ENCODE measurements around the gene PTPRJ.
A peak's percentile ranks its signal among the peaks of the same experiment; 100 is the strongest.
"Not testable (repeated sequence)": the region's sequence is repeated elsewhere in the genome, so short reads cannot be mapped to it uniquely, and the experiment has no call there.

Gene PTPRJ

DNA sequence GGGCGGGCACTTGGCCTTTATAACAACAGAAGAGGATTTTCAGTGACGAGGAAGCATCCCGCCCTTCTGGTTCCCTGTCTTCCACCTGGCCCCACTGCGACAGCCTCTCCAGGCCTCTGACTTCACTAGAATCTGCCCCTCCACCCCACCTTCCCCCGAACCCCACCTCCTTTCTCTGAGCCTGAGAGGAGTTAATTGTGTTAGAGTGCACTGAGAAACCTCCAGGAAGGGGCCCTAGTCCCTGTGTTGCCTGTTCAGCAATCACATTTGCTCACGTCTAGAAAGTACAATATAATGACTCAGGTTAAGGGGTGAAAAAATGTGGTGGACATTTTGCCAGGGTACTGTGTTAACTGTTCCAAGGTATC, 38.8 kb downstream of the PTPRJ start:
- no peak for DNase-seq

GRCh38 chr11:48019595-48019994, 39.2 kb downstream of the PTPRJ start:
- DNase-seq, result no peak

- no peak for DNase-seq
Observed at GRCh38 chr11:48020092-48020755, 39.9 kb downstream of the PTPRJ start.

DNA sequence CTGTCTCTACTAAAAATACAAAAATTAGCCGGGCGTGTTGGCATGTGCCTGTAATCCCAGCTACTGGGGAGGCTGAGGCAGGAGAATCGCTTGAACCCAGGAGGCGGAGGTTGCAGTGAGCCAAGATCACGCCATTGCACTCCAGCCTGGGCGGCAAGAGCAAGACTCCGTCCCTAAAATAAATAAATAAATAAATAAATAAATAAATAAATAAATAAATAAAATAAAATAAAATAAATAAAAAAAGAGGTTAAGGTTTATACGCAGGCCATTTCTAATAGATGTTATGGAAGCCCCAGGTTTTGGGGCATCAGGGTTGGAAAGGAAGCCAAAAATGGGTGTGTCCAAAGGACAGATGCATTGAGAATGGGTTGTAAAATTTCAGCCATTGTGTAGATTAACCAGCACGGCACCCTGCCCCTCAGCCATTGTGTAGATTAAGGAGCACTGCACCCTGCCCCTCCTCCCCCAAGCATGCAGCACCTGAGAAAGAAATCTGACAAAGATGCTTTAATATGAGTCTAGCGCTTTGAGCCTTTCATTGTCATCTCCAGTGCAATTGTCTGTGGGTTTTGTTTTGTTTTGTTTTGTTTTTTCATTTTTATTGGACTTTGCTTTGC, 41.0 kb downstream of the PTPRJ start:
- not testable (repeated sequence) for DNase-seq

GRCh38 chr11:48022445-48022844, 42.1 kb downstream of the PTPRJ start:
- no peak for DNase-seq

DNA sequence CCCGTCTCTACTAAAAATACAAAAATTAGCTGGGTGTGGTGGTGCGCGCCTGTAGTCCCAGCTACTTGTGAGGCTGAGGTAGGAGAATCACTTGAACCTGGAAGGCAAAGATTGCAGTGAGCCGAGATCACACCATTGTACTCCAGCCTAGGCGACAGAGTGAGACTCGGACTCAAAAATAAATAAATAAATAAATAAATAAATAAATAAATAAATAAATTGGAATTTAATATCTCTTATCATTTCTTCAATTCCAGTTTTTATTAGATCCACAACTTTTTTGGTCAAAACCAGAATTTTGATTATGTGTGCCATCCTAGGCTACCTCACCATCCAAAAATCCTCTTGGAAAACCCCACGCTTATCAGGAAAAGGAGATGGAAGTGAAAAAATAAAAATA, 43.2 kb downstream of the PTPRJ start:
- DNase-seq, result not testable (repeated sequence)

DNA sequence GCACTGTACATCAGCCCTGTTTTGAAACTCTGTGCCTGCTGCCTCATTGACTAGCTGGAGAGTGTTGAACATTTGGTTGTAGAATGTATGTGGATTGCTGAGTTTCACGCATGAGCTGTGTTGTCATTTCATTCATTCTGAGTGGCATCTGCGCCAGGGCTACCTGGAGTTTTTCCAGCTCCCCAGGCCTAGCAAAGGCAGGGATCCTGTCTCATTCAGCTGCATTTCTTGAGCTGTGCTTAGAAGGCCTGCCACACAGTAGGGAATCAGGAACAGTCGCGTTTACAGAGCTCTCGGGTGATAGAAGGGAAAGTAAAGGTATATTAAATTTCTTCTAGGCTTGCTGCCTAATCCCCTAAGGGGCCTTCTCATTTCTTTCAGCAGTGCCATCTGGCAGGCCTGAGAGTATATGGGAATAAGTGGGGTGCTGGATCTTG, 44.3 kb downstream of the PTPRJ start:
- DNase-seq, result peak; percentile 53 to 70

DNA sequence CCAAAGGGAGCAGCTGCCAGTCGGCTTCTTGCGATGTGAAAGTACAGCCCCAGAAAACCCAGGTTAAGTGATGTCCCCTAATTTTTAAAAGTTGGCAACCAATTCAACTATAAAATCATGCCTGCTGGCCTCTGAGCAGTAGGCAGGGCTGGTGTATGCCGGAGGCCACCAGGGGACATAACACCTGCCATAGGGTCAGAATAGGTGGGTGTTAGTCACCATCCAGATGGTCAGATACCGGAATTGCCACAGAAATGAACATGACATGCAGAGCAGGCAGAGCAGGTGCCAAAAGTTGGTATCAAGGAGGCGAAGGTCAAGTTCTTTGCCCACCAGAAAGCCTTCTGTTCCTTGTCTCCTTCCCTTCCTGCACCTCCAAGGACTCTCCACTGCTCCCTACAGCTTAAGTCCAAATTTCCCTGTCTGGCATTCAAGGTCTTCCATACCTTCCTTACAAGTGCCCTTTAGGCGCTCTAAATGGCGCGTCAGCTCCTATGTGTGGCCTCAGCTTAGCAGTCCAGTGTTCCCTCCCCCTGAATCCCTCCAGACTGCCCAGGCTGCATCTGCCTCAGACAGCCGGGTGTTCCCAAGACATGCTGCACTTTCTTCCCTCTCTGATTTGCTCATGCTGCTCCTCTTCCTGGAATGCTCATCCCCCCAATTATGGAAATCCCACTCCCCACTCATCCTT, 45.1 kb downstream of the PTPRJ start:
- DNase-seq, result no peak

DNA sequence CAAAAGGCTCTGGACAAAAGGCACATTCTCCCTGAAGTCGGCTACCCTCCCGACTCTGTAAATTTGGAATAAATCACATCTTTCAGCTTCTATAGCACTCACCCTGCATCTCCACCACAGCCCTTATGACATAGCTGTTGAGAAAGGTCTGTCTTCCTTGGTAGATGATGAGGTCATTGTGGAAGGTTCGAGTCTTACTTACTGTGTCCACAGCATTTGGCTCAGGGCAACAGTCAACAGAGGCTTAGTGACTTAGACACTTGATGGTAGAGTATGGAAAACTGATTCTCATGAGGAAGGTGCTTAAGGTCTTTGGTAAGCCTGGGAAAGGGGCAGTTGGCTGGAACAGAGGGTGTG, 45.6 kb downstream of the PTPRJ start:
- DNase-seq, result no peak

GRCh38 chr11:48028914-48029680, 48.7 kb downstream of the PTPRJ start:
- no peak for DNase-seq

DNA sequence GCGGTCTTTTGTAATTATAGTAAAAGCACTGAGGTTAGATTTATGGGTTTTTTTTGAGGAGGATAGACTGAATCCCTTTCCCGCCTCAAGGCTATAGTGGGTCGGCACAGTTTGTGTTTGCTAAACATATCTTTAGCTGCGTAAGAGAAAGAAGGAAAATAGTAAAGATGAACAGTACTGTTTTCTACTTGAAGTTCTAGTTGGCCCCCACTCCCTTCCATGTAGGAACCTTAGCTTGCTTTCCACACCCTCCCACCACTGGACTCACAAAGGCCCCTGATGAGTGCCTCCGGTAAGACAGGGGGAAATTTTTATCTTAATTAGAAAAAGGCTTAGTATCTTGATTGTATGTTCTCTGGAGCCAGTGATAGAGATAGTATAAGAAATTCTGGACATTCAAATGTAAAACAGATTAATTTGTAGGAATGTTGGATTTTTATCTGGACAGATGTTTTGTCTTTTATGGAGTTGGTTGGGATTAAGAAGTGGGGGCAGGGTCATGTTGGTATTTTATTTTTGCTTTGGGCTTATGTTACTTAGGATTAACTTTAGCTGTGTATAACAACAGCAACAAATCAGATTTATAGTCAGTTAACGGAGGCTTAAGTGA, 49.4 kb downstream of the PTPRJ start:
- no peak for DNase-seq

DNA sequence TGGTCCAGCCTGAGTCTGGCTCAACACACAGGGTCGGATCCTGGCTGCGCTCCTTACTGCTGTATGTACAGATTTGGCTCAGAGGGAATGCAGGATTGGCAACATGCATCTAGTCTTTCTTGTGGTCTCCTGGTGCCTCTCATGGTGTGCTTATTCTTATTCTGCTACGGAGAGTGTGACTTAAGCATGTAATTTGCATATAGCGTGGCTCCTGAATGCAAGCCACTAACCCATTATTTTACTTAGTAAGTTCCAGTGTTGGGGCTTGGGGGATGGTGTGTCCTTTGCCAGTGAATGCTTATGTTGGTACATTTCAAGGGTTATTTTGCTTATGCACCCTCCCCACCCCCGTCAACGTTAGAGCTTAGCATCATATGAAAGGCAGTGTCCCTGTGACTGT, 51.2 kb downstream of the PTPRJ start:
- DNase-seq, result no peak

DNA sequence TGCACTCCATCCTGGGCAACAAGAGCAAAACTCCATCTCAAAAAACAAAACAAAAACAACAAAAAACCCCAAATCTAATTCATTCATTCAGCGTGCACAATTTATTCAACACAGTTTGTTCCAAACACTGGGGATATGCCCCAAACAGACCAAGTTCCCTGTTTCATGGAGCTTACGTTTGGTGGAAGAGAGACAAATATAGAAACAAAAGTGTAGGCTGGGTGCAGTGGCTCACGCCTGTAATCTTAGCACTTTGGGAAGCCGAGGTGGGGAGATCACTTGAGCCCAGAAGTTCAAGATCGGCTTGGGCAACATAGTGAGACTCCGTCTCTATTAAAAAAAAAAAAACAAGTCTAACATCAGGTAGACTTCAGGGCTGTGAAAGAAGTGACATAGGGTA, 52.4 kb downstream of the PTPRJ start:
- DNase-seq, result no peak

- DNase-seq, result no peak
Observed at GRCh38 chr11:48033918-48034341, 53.6 kb downstream of the PTPRJ start.

DNA sequence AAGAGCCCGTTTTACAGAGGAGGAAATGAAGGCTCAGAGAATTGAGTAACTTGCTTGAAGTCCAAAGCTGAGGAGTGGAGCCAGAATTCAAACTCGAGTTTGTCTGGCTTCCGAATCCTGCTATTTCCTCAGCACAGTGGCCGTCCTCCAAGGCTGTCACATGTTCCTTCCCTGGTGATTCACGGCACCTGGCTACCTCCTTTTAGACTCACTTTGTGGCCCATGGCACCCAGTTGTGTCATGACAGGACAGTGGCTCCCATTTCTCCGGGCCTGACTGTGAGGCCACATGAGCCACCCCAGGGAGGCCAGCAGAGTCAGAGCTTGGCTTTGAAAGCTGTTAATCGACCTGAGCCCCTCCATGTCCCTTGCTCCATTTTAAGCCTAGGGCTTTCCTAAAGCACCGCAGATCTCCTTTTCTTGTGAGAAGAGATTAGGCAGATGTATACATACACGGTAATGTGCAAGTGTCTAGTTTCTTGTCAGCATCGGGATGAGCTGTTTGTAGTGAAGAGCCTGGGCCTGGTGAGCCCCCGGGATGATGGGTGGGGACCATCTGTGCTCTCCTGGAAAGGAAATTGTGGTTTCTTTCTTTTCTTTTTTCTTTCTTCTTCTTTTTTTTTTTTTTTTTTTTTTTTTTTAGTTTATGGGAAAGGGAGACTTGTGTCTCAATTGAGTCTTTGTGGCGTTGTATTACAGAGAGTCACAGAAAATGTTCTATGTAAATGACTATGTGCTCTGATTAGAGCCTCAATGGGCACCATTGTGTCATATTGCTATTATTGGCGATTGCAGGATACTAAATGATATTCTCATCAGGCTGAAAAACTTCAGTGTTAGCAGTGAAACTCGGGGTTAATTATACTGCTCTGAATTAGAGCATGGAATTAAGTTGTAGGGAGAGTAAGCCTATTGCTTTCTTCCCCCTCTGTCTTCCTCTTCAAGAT, 54.8 kb downstream of the PTPRJ start:
- no peak for DNase-seq

DNA sequence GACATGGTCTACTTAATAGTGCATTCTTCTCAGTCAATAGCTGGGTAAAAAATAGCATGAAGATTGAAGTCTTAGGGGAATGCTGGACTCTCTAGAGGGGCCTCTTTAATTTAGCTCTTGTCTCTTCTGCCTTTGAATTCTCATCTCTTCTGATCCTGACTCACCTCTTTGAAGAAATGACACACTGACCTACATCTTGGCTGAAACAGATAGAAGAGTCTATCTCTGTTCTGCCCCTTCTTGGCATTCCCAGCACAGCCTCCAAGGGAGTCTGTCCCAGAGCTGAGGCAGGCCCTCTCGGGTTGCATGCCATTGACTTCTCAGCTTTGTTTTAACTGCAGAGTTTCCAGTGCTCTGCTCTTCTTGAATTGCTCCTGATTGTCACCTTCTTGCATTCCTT, 55.7 kb downstream of the PTPRJ start:
- no peak for DNase-seq

DNA sequence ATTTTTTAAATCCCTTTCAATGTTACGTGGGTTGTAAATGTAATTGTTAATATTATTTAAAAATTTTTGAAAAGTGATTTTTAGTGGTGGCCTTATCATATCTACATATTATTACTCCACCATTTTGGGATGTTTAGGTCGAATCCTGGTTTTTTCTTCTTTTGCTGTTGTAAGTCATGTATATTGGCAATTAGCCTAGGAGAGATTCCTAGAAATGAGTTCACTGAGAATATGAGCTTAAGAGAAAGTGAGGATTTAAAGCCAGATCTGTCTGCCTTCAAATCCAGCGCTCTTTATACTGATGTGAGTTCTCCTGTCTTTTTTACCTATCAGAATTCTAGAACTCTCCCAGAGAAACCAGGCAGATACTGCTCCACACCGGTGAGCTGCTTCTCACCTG, 56.1 kb downstream of the PTPRJ start:
- DNase-seq, result no peak

GRCh38 chr11:48037709-48038468, 57.5 kb downstream of the PTPRJ start:
- DNase-seq, result no peak

DNA sequence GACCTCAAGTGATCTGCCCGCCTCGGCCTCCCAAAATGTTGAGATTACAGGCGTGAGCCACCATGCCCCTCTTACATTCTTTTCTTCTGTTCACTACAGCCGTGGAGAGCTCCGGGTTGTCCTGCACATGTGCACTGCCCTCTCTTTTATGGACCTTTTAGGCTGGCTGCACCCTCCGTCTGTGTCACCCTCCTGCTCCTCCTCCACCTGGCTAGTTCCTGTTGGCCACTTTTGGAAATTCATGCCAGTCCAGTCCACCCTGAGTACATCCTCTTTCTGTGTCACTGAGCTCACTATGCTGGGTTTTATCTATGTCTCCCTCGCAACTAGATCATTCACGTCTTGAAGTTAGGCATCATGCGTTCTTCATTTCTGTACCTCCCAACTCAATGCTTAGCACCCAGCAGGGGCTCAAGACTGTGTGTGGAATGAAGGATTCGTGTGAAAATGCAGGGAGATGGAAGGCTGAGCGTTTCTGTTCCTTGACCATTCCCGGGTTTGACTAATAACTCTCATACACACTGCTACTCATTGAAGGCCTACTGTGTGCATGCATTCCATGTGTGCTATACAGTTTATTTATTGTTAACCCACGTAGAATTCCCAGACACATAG, 60.6 kb downstream of the PTPRJ start:
- DNase-seq, result no peak

DNA sequence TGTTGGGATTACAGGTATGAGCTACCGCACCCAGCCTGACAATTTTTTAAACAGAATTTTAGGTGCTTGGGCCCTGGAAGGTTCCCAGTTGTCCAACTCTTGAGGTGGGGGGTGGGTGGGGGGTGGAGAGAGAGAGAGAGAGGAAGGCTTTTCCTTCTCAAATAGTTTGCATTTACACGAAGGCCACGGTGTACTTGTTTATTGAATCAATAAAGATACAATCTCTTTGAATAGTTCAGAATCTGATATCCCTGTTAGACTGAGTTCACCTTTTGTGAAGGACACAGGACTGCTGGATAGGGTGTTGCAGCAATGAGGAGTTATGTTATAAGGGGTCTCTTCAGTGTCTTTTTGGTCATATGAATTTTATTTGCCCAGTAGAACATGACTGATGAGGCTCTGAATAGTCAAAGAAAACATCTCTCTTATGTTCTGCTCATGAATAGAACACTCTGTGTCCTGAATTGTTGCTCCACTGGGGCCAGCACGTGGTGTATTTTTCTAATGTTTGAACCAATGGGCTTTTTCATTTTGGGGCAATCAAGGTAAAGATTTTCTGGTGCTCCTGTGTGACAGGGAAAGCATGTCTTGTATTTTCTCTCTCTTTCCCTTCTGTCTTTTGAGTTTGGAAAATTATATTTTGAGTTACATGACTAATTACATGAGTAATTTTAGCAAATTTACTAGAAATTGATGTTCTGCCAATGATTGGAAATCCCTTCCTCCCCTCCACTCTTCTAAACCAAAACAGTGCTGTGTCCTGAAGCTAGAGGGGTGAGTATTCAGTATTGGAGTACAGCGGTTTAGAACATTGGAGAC, 61.7 kb downstream of the PTPRJ start:
- no peak for DNase-seq

Measured in cerebellar nuclear complex (tissue), 1 donor.